AG08395 (cell line): ENCODE data around the gene MED31.
"Not testable (repeated sequence)": the region's sequence is repeated elsewhere in the genome, so short reads cannot be mapped to it uniquely, and the experiment has no call there.

ENCODE experiments used
- DNase-seq: peaks from one replicate; pipeline ENCODE4 v3.0.0; 2012; ENCODE audit warnings: mixed read lengths, low spot score

MED31 gene

GRCh38 chr17:6655732-6656361 lies 4.4 kb upstream of the MED31 start:
- DNase-seq, result not testable (repeated sequence)

DNA sequence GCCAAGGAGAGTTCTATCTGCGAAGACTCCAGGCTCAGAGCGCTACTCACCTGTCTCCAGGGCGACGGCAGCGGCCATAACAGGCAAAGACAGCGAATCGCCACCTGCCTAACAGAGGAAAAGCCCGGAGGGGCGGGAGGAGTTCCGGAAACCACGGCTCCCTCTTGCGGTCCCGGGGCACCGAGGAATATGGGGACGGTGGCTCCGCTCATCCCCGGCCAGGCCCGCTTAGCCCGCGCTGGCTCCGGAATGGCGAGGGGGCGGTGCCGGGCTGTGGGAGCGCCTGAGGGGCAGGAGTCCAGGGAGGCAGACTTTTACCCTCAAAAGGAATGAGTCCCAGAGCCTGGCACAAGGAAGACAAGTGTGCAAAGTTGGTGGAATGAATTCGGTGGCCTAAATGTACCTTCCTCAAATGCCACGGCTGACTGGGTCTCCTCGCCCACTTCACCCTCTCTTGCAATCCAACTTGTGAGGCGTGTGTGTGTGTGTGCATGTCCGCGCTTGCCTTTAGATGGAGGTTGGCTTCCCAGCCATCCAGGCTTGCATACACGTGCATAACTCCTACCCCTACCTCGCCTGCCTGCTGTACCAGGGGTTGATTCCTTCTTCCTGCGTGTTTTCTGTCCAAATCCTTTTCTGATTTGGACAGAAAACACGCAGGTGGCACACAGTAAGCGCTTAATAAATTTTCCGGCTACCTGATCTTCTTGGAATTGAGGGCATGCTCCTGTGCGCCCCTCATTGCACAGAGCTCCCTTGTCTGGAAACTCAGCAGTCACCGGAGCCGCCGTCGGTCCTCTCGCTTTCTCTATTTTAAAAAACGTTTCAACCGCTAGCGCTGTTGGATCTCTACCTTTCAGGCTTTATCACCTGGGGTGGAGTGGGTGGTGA lies 3.7 kb upstream of the MED31 start:
- DNase-seq, result no peak

DNA sequence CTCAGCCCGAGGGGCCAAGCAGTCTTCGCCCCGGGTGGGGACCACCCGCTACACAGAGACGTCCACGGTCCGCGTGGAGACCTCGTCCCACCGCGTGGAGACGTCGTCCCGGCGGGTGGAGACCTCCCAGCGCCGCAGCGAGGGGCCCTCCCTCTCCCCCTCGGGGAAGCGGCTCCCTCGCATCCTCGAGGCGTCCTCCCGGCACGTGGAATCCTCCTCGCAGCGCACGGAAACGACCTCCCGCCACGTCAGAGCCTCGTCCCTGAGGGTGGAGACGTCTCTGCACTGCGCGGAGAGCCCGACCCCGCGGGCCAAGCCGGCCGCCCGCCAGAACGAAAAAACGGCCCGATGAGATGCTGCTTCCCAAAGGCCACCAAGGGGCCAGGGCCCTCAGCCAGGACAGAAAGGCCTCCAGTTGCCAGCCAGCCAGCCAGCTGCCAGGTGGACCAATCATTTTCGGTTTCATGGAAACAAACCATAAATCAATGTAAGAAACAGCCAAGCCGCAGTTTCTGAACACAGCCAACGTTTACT lies 581 bp upstream of the MED31 start:
- DNase-seq, result no peak

GRCh38 chr17:6648181-6648580 lies 3.2 kb downstream of the MED31 start:
- no peak for DNase-seq

DNA sequence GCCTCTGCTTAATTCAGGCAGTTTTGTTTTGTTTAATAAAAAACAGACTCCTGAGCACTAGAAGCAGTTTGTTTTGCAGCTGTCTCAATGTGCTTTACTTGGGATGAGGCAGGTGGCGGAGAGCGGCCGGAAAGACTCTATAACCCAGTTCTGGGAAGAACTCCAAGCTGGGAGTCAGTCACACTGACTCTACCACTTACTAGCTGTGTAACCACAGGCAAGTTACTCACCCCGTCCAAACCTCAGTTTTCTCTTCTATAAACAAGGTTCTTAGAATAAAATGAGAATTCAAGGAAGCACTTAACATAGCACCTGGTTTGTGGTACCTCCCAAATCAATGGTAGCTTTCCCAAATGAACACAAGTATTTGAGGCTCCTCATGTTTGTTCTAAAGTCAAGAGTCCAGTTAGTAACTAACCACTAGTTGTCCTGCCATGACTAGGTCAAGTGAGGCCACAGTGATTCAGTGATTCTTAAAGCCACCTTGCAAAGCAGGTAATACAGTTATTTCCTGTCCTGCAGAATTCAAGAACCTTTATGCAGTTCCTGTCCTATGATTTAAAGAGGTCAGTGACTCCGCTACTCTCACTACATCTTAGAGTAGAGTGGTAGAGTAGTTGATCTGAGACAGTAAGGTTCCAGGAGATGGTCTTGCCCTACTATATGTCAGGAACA lies 7.8 kb downstream of the MED31 start:
- peak; percentile 76 for DNase-seq

GRCh38 chr17:6642592-6642991 lies 8.8 kb downstream of the MED31 start:
- no peak for DNase-seq

- DNase-seq, result no peak
These were observed 10.1 kb downstream of the MED31 start for GRCh38 chr17:6641247-6641863.

- peak; percentile 92 for DNase-seq
These were observed 10.7 kb downstream of the MED31 start, which contains the start of the genes KIAA0753 and TXNDC17 for GRCh38 chr17:6640536-6641246. Gene KIAA0753 (minus strand): TSS chr17:6640711. CDS start chr17:6635103, 5,608 bp downstream. Gene TXNDC17 (plus strand): TSS chr17:6641060. CDS start chr17:6641083, 23 bp downstream.

DNA sequence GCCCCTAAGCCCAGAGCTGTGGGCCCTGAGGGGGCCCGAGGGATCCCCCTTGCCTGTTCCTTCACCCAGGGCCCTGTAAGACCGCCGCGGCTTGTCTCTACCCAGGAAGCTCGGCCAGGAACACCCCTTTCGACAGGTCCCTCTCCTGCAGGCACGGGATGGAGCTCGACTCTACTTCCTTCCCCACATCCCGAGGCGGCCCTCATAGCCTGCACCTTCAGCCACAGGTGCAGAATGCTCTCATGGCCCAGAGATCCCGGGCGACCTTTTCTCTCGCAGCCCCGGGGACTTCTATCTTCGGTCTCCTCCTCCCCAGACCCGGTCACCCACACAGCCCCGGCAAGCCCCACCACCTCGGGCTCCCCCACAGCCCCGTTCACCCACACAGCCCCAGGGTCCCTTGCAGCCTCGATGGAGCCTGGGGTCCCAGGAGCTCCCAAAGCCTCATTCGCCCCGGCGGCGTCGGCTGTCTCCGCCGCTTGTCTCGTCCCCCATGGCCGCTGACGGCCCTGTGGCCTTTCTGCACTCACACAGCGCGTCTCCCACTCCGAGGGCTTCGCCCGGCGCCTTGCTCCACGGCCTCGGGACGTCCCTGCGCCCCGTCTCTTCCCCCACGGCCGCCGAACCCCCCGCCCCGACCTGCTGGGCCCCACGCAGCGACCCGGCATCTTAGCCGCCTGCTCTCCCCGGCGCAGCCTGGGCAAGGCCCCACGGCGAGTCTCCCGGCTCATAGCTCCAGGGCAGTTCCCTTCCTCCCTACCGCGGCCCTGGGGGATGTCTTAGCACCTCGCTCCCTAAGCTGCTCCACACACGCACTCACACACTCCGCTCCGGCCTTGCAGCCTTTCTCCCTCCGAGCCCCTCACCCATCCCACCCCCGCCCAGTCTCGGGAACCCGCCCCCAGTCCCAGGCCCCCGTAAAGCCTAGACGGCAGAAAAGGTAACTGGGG lies 11.5 kb downstream of the MED31 start:
- DNase-seq, result peak; percentile 44

- DNase-seq, result no peak
These were observed 12.3 kb downstream of the MED31 start for GRCh38 chr17:6639014-6639585.

DNA sequence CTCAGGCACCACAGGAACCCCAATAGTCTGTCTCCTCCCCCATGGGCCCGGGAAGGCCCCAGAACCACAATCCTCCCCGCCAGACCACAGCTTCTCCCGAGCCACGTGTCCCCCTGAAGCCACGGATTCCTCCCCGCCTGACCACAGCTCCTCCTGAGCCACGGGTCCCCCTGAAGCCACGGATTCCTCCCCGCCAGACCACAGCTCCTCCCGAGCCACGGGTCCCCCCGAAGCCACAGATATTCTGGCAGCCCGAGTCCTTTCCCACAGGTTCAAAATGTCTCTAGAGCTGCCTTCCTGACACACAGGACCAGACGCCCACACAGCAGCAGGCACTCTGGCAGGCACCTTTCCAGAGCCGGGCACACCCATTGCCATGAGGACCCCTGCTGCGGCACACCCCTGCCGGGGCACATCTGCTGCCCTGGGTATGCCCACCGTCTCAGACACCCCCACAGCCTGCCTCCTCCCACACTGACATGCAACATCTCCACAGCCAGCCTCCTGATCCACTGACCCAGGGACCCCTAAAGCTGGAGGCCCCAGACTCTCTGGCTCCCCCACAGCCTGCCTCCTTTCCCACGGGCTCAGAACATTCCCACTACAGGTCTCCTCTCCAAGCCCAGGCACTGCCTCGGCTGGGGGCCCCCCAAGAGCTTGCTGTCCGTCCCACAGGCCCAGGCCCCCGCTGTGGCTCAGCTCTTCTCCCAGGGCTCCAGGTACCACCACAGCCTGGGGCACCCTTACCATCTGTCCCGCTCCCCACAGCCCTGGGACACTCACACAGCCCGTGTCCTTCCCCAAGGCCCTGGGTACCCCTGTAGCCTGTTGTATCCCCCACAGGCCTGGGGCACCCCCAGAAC lies 13.1 kb downstream of the MED31 start:
- no peak for DNase-seq

GRCh38 chr17:6637458-6637840 lies 14.0 kb downstream of the MED31 start:
- DNase-seq, result no peak

DNA sequence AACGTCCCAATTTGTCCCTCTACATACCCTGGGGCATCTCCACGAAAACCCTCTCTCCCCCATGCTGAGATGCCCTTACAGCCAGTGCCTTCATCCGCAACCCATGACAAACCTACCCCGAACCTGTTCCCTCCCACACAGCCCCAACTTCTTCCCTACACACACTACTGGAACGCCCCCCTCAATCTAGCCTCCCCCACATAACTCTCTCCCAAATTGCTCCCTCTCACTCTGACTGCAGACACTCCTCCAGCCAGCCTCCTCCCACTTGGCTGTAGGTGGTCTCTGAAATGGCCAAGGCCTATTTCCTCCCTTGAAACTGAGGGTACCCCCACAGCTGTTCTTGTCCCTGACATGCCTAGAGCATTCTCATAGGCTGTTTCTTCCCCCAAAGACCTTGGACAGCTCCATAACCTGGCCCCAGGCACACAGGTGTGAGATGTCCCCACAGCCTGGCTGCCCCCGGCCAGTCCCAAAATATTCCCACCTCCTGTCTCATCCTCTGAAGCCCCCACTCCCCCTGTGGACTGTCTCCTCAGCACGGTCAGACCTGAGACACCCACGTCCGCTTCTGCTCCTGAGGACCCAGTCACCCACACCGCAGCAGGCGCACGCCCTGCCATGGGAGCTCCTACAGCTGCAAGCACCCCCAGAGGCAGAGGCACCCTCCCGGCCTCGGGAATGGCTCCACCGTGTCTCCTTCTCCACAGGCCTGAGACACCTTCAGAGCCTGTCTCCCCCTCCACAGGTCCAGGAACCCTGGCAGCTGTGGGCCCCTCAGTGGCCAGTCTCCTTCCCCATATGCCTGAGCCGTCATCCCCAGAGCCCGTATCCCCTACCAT lies 14.6 kb downstream of the MED31 start:
- DNase-seq, result no peak

DNA sequence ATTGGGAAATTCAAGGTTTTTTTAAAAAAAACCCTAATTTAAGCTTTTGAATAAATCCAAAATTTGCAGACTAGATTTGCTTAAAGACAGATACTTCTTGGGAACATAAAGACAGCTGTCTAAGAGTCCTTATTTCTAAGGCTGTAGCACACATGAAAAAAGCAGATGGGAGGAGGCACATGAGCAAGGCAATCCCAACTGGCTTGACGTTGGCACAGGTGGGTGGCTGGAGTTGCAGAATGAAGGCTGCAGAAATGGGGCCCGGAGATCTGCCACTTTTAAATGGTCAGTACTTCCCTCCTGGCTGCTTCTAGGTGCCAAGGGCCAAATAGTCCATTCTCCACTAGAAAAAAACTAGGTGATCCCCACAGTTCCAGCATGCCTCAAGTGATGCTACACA lies 15.3 kb downstream of the MED31 start:
- DNase-seq, result no peak

DNA sequence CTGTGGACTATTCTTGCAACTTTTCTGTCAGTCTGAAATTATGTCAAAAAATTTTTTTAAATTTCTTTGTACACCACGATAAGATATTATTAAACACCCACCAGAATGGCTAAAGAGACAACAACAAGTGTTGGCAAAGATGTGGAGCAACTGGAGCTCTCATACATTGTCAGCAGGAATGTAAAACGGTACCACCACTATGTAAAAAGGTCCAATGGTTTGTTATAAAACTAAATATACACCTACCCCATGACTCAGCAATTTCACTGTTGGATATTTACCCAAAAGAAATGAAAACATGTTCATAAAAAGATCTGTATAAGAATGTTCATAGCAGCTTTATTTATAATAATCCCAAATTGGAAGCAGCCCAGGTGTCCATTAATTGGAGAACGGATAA lies 18.1 kb downstream of the MED31 start:
- no peak for DNase-seq

- DNase-seq, result no peak
These were observed 18.9 kb downstream of the MED31 start for GRCh38 chr17:6632530-6632929.

- no peak for DNase-seq
These were observed 21.0 kb downstream of the MED31 start for GRCh38 chr17:6630390-6630789.

- DNase-seq, result peak; percentile 14
These were observed 24.4 kb downstream of the MED31 start for GRCh38 chr17:6627019-6627418.
